NCI-H1092 (cell line): Measurements from ENCODE around the gene FHDC1.

ENCODE experiments used
- DNase-seq: peaks from one replicate; lab custom pipeline; 2025; lab: John Stamatoyannopoulos, UW

The FHDC1 gene

GRCh38 chr4:153005899-153006381 lies 69.8 kb downstream of the FHDC1 start:
- no peak for DNase-seq

DNA sequence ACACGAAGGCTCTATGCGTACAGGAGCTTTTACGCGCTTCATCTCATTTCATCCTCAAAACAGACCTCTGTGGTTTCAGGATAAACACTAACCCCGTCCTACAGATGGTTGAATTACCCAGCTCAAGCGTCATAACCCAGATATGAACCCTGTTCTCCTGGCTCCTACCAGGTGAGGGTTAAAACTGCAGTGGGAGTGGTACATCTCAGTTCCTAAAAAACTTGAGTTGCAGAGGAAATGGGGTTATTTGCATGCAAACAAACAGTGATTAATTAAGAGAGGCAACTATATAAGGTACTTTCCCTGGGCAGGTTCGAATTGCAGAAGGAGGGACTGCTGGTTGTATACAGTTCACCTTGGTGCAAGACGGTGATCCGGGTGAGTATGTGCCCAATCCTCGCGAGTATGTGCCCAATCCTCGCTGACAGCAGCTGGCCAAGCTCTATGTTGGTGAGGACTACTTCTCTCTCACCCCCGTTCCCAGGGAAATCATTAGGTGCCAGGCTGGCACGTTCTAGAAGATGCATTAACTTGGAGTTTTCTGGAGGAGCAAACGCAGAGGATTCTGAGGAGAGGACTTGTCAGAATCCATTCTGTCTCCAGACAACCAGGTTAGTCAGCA lies 72.6 kb downstream of the FHDC1 start:
- DNase-seq: no peak

- no peak for DNase-seq
Measured at GRCh38 chr4:153010146-153010545, 74.0 kb downstream of the FHDC1 start.

- DNase-seq: no peak
Measured at GRCh38 chr4:153013202-153013977, 77.3 kb downstream of the FHDC1 start.

DNA sequence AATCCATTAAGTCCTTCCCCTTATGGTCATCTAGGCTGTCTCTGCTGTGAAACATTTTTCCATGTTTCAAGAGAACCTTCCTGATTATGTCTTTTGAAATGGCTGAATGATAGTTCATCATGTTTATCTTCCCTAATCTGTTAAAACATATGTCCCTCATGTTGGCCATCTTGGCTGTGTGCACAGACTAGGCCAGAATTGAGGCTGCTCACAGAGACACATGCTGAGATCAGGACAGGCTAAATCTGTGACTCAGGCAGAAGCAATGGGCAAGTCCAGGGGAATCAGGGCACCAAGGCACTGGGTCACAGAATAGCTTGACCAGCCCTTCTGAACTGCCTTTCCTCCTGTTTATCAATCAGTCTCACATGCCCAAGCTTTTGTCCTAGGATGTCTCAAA lies 78.3 kb downstream of the FHDC1 start:
- no peak for DNase-seq

DNA sequence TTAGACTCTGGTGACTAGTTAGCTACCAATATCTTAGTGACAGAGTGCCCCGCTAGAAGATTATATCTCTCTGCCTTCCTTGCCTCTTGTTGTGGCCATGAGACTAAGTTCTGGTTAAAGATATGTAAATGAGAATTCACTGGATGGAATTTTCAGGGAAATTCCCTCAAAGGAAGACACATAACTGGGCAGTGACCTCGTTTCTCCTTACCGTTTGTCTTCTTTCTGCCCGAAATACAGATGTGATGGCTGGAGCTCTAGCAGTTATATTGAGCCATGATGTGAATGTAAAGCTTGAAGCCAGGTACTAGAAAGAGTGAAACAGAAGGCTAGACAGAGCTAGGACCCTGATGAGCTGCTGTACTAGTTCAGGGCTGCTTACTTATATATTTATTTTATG lies 80.5 kb downstream of the FHDC1 start:
- DNase-seq: no peak

GRCh38 chr4:153018031-153018430 lies 81.9 kb downstream of the FHDC1 start:
- no peak for DNase-seq

GRCh38 chr4:153018684-153019083 lies 82.6 kb downstream of the FHDC1 start:
- DNase-seq: peak; percentile 35

GRCh38 chr4:153019906-153020305 lies 83.8 kb downstream of the FHDC1 start:
- no peak for DNase-seq

- DNase-seq: no peak
Measured at GRCh38 chr4:153020457-153020856, 84.3 kb downstream of the FHDC1 start.

GRCh38 chr4:153021276-153021675 lies 85.2 kb downstream of the FHDC1 start:
- DNase-seq: no peak

GRCh38 chr4:153022241-153022715 lies 86.2 kb downstream of the FHDC1 start:
- peak; percentile 20 for DNase-seq

DNA sequence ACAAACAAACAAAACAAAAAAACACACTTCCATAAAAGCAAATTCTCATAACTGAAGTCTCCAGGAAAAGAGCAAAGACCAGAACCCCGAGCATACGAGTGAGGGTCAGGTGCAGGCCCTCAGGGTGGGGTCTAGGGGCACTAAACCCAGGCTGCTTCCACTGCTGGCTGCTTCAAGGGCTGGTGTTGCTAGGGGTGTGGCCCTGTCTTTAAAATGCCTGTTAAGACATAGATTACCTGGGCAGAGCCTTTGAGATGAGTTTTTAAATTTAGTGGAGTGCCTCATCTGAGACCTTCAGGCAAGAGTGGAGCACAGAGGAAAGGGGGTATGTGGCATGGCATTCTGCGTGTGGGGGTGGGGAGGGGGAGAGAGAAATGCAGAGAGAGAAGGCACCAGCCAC lies 87.0 kb downstream of the FHDC1 start:
- DNase-seq: no peak

GRCh38 chr4:153023692-153024394 lies 87.7 kb downstream of the FHDC1 start:
- DNase-seq: no peak

DNA sequence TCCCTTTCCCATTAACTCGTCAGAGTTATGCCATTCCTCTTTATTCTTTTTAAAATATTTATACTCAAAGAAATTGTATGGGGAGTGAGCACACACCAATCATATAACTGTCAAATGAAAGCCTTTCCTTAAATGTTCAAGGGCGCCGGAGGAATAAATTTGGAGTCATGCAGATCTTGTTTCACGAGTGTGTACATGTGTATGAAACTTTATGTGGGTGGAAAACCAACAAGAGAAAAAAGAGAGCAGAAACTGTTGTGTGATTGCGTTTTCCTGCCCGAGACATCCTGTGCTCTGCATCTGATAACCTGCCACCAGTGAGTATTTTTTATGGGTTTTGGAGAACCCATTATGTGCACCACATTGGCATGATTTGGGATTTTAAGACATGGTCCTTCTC lies 88.3 kb downstream of the FHDC1 start:
- no peak for DNase-seq

DNA sequence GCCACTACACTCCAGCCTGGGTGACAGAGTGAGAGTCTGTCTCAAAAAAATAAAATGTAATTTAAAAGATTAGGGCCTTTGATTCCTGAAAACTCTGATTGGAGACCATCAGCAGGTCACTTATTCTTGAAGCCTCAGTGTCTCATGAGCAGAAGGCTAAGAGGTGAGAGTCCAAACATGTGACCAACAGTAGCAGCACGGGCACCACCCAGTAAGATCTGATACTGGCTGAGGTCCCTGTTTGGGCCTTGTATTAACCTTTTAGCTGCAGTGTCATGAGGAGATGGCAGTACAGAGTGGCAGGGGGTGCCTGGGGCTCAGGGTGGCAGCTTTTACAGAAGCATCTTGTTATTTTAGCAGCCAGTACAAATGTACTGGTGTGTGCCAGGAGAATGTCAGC lies 89.3 kb downstream of the FHDC1 start:
- DNase-seq: no peak

GRCh38 chr4:153026591-153027346 lies 90.6 kb downstream of the FHDC1 start:
- no peak for DNase-seq

- DNase-seq: no peak
Measured at GRCh38 chr4:153027866-153028265, 91.7 kb downstream of the FHDC1 start.

- DNase-seq: no peak
Measured at GRCh38 chr4:153028535-153028934, 92.4 kb downstream of the FHDC1 start.
